Trophoblast cell (in vitro differentiated cells and primary cell): Measurements from ENCODE around the gene AHDC1.

Source experiments
- DNase-seq, 2 donors: peaks; one replicate each; pipeline ENCODE4 v3.0.0-alpha.2; 2016
- H2AFZ ChIP-seq: 2 replicates; pipeline ENCODE4 v1.6.1; 2013; ENCODE audit warnings: low read length, moderate library complexity, mild to moderate bottlenecking; ENCODE audit not compliant: insufficient read depth, poor library complexity
- H2AK5ac ChIP-seq: 2 replicates; pipeline ENCODE4 v1.6.1; 2013; ENCODE audit warnings: mild to moderate bottlenecking, low read length
- H2BK120ac ChIP-seq: 2 replicates; pipeline ENCODE4 v1.6.1; 2013; ENCODE audit warnings: low read length, mild to moderate bottlenecking, moderate library complexity; ENCODE audit not compliant: insufficient read depth, poor library complexity
- H2BK12ac ChIP-seq: 2 replicates; pipeline ENCODE4 v1.6.1; 2013; ENCODE audit warnings: mild to moderate bottlenecking, low read length, moderate library complexity
- H2BK5ac ChIP-seq: 2 replicates; pipeline ENCODE4 v1.6.1; 2013; ENCODE audit warnings: low read length, low read depth, moderate library complexity, mild to moderate bottlenecking; ENCODE audit not compliant: poor library complexity
- H3K14ac ChIP-seq: 2 replicates; pipeline ENCODE4 v1.6.1; 2013; ENCODE audit warnings: mild to moderate bottlenecking, low read length
- H3K18ac ChIP-seq: 2 replicates; pipeline ENCODE4 v1.6.1; 2013; ENCODE audit warnings: mild to moderate bottlenecking, low read length
- H3K23ac ChIP-seq: 2 replicates; pipeline ENCODE4 v1.6.1; 2013; ENCODE audit warnings: low read length
- H3K27ac ChIP-seq: 2 replicates; pipeline ENCODE4 v1.5.1; 2013; ENCODE audit warnings: low read depth, mild to moderate bottlenecking, inconsistent platforms, low read length, moderate library complexity
- H3K27me3 ChIP-seq: 2 replicates; pipeline ENCODE4 v1.6.1; 2013; ENCODE audit warnings: inconsistent platforms, mild to moderate bottlenecking, low read length, moderate library complexity; ENCODE audit not compliant: insufficient read depth
- H3K36me3 ChIP-seq, 2 experiments: 1 replicate in 1 of 2; 2 replicates in 1 of 2; pipeline ENCODE4 v1.6.1; 2013; ENCODE audit warnings: low read length in 2 of 2, mild to moderate bottlenecking in 2 of 2, moderate library complexity in 1 of 2; ENCODE audit not compliant: insufficient read depth in 2 of 2, control insufficient read depth in 1 of 2
- H3K4ac ChIP-seq: 2 replicates; pipeline ENCODE4 v1.6.1; 2013; ENCODE audit warnings: low read depth, mild to moderate bottlenecking, low read length, moderate library complexity
- H3K4me1 ChIP-seq, 2 experiments: 1 replicate in 1 of 2; 2 replicates in 1 of 2; pipeline ENCODE4 v1.6.1; 2013; ENCODE audit warnings: low read length in 2 of 2, mild to moderate bottlenecking in 2 of 2, moderate library complexity in 1 of 2; ENCODE audit not compliant: insufficient read depth in 2 of 2, control insufficient read depth in 1 of 2
- H3K4me2 ChIP-seq: 2 replicates; pipeline ENCODE4 v1.6.1; 2013; ENCODE audit warnings: inconsistent platforms, mild to moderate bottlenecking, low read length, moderate library complexity
- H3K4me3 ChIP-seq: 2 replicates; pipeline ENCODE4 v1.5.1; 2013; ENCODE audit warnings: mild to moderate bottlenecking, low read depth, low read length, inconsistent platforms
- H3K79me1 ChIP-seq: one replicate; pipeline ENCODE4 v1.6.1; 2013; ENCODE audit warnings: low read length
- H3K79me2 ChIP-seq: 2 replicates; pipeline ENCODE4 v1.6.1; 2013; ENCODE audit warnings: low read length, mild to moderate bottlenecking; ENCODE audit not compliant: control insufficient read depth, insufficient read depth, poor library complexity
- H3K9ac ChIP-seq: 2 replicates; pipeline ENCODE4 v1.6.1; 2013; ENCODE audit warnings: mild to moderate bottlenecking, low read length
- H3K9me3 ChIP-seq: 2 replicates; pipeline ENCODE4 v1.6.1; 2013; ENCODE audit warnings: low read depth, mild to moderate bottlenecking, control low read depth, inconsistent platforms, low read length; ENCODE audit not compliant: insufficient read depth
- H4K12ac ChIP-seq: 2 replicates; pipeline ENCODE4 v1.6.1; 2013; ENCODE audit warnings: low read depth, mild to moderate bottlenecking, low read length, moderate library complexity
- H4K8ac ChIP-seq: 2 replicates; pipeline ENCODE4 v1.6.1; 2013; ENCODE audit warnings: low read depth, mild to moderate bottlenecking, low read length, moderate library complexity
- H4K91ac ChIP-seq: one replicate; pipeline ENCODE4 v1.6.1; 2013; ENCODE audit warnings: low read depth, mild to moderate bottlenecking, low read length, moderate library complexity
- WGBS: extraction: QIAGEN DNeasy Blood & Tissue Kit; methylation state at CpG from one replicate; pipeline ENCODE4 v1.1.7; 2013; ENCODE audit warnings: missing lambda C conversion rate; ENCODE audit not compliant: insufficient read length, insufficient coverage; ENCODE audit errors: extremely low coverage; 5-methylcytosine and 5-hydroxymethylcytosine counted together

AHDC1 gene

DNA sequence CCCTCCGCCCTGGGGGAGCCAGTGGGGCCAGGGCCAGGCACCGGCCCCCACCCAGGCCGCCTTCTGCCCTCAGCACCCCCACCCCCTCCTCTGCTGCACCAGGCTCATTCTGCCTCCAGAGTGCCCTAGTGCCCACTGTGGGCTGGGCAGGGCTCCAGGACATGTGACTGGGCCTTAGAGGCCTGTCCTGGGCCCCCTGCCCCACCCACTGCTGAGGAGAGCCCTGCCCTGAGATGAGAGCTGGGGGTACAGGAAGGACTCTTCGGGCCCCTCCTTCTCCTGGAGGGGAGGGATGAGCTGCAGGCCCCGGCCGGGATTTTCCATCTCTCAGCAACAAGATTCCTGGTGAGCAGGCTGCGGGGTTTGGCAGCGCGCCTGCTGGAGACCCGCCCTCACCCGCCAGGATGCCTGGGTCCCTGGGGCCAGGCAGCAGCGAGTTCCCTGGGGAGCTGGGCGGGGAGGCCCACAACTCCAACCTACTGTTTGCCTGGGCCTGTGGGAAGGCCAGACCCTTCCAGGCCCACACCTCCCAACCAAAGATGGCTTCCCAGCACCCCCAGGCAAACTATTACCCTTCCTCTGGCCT lies 14.0 kb downstream of the AHDC1 start:
- H4K12ac ChIP-seq, result no peak overlapping the region
- peaks cover 42 to 51% of the 10 kb centered on the region in 2 experiments for H3K36me3 ChIP-seq
- peaks cover 20 to 26% of the 10 kb centered on the region in 2 experiments for H3K4me1 ChIP-seq
- H2AK5ac ChIP-seq, result no peak overlapping the region
- no peak overlapping the region for H2AFZ ChIP-seq
- peaks cover 35% of the 10 kb centered on the region for H3K79me2 ChIP-seq
- no peak overlapping the region for H3K4ac ChIP-seq
- no CpG with 5 or more reads among the region's 13 CpGs for WGBS
- H3K23ac ChIP-seq, result no peak overlapping the region
- H3K79me1 ChIP-seq, result peaks cover 15% of the 10 kb centered on the region
- no peak overlapping the region for H3K4me3 ChIP-seq
- H3K18ac ChIP-seq, result no peak overlapping the region
- H2BK120ac ChIP-seq, result no peak overlapping the region
- H3K27me3 ChIP-seq, result no peaks in the 10 kb centered on the region
- no peak overlapping the region for H2BK5ac ChIP-seq
- no peak overlapping the region for H4K91ac ChIP-seq
- H3K14ac ChIP-seq, result no peak overlapping the region
- no peak for DNase-seq
- H3K4me2 ChIP-seq, result no peak overlapping the region
- H3K9ac ChIP-seq, result no peak overlapping the region
- no peak overlapping the region for H3K27ac ChIP-seq
- no peak overlapping the region for H2BK12ac ChIP-seq
- peaks cover 5% of the 10 kb centered on the region for H3K9me3 ChIP-seq
- no peak overlapping the region for H4K8ac ChIP-seq

DNA sequence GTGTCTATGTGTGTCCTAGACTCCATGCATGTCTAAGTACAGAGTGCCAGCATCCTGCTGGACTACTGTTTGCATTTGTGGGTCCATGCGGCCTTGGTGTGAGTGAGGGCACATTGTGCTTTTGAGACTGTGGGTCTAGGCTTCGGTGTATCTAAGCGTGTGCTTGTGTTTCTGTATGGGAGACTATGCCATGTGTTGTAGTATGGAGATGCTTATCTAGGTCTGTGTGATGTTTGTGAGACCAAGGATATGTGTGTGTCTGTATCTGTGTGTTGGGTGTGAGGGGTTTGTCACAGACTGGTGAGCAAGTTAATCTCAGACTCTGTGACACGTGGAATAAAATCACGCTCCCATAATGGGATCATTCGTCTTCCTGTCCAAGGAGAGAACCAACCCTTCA lies 14.5 kb downstream of the AHDC1 start:
- H3K18ac ChIP-seq, result no peak overlapping the region
- H3K27ac ChIP-seq, result no peak overlapping the region
- no peaks in the 10 kb centered on the region for H3K27me3 ChIP-seq
- H3K36me3 ChIP-seq, result peaks cover 42 to 51% of the 10 kb centered on the region in 2 experiments
- H3K14ac ChIP-seq, result no peak overlapping the region
- no peak overlapping the region for H3K4me3 ChIP-seq
- WGBS, result no CpG with 5 or more reads among the region's 6 CpGs
- H3K4me2 ChIP-seq, result no peak overlapping the region
- H4K12ac ChIP-seq, result no peak overlapping the region
- H4K91ac ChIP-seq, result no peak overlapping the region
- no peak for DNase-seq
- peak overlapping the region; percentile 16 for H3K9ac ChIP-seq
- H3K79me1 ChIP-seq, result peaks cover 12% of the 10 kb centered on the region
- H2BK120ac ChIP-seq, result no peak overlapping the region
- peaks cover 15 to 21% of the 10 kb centered on the region in 2 experiments for H3K4me1 ChIP-seq
- H3K79me2 ChIP-seq, result peaks cover 30% of the 10 kb centered on the region
- H2AFZ ChIP-seq, result no peak overlapping the region
- H4K8ac ChIP-seq, result no peak overlapping the region
- peaks cover 5% of the 10 kb centered on the region for H3K9me3 ChIP-seq
- no peak overlapping the region for H2AK5ac ChIP-seq
- H3K23ac ChIP-seq, result peak overlapping the region; percentile 55
- H2BK5ac ChIP-seq, result no peak overlapping the region
- no peak overlapping the region for H3K4ac ChIP-seq
- no peak overlapping the region for H2BK12ac ChIP-seq

DNA sequence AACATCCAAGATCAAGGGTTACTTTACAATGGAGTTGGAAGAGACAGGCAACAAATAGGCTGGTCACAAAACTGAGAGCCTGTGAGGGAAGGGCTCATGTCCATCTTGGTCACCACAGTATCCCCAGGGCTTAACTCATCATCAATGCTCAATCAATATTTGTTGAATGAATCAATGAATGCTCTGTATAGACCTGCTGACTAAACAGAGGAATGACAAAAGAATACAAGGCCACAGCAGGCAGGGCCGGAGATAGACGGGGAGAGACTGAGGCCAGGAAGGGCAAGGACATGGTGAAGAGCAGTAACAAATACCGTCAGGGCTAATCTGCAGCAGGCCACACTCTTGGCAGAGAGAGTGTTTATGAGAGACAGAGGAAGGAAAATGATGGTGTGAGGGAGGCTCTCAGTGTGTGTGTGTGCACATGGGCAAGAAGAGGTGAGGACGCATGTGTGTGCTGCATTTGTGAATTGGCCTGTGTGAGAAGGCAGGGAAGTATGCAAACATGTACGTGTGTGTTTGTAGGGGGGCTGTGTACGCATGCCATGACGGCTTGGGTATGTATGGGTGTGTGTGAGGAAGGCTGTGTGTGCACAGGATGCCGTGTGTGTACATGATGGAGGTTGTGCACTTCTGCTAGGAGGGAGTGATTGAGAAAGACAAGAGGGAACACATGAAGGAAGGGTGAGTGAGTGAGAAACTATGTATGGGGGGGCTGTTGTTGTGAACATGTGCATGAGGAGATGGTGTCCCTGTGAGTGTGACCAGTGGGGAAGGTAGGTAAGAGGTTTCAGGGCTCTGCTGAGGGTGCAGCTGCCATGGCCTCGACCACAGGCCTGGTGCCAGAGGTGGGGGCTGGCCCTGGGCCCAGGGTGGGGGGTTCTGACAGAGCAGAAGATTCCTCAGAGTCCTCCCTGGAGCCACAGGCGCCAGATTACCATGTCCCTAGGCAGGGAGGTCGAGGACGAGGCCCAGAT lies 15.4 kb downstream of the AHDC1 start:
- Histone ChIP-seq H2BK120ac (no peak overlapping the region), H3K4me2 (no peak overlapping the region), H3K79me2 (peaks cover 23% of the 10 kb centered on the region), H2AK5ac (no peak overlapping the region), H3K14ac (no peak overlapping the region), H3K9me3 (peaks cover 5% of the 10 kb centered on the region), H4K91ac (no peak overlapping the region), H3K18ac (no peak overlapping the region), H2BK12ac (no peak overlapping the region), H3K9ac (no peak overlapping the region), H3K4me1 (peaks cover 7 to 12% of the 10 kb centered on the region in 2 experiments), H3K36me3 (peaks cover 39 to 49% of the 10 kb centered on the region in 2 experiments), H4K12ac (no peak overlapping the region), H2AFZ (no peak overlapping the region), H3K4ac (peak overlapping the region; percentile 51), H3K4me3 (no peak overlapping the region), H3K79me1 (peaks cover 4% of the 10 kb centered on the region), H2BK5ac (no peak overlapping the region), H3K27me3 (no peaks in the 10 kb centered on the region), H4K8ac (no peak overlapping the region), H3K27ac (no peak overlapping the region), H3K23ac (no peak overlapping the region)
- no peak for DNase-seq
- no CpG with 5 or more reads among the region's 12 CpGs for WGBS

DNA sequence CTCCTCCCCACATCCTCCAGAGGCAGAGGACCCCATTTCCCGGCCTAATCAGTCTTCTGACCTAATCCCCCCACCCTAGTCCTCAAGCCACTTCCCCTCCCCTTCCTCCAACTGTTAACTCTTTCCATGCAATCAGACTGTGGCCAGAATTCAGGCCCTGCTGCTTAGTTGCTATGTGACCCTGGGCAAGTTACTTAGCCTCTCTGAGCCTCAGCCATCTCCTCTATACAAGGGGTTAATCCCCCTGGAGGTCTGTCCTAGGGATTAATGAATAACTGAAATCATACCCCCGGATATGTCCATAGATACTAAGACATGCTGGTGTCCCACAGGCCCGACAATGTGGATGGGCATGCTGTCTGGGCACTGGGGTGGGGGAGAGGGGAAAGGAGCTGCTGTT lies 18.3 kb downstream of the AHDC1 start:
- Histone ChIP-seq H3K27me3 (no peaks in the 10 kb centered on the region), H3K9me3 (no peaks in the 10 kb centered on the region), H3K79me1 (no peaks in the 10 kb centered on the region), H4K8ac (no peak overlapping the region), H3K23ac (no peak overlapping the region), H2BK120ac (no peak overlapping the region), H3K14ac (no peak overlapping the region), H3K4me1 (peaks cover 2% of the 10 kb centered on the region in 2 experiments), H2AFZ (no peak overlapping the region), H3K4me3 (no peak overlapping the region), H2AK5ac (no peak overlapping the region), H3K4ac (peak overlapping the region; percentile 31), H3K36me3 (peaks cover 40 to 43% of the 10 kb centered on the region in 2 experiments), H2BK12ac (no peak overlapping the region), H3K4me2 (no peak overlapping the region), H4K91ac (no peak overlapping the region), H2BK5ac (no peak overlapping the region), H3K79me2 (peaks cover 14% of the 10 kb centered on the region), H3K27ac (no peak overlapping the region), H3K18ac (no peak overlapping the region), H3K9ac (no peak overlapping the region), H4K12ac (no peak overlapping the region)
- DNase-seq, result no peak
- no CpG with 5 or more reads among the region's 3 CpGs for WGBS
